HG03196 (cell line): ENCODE measurements around the gene LINGO1.

Source experiments
- ATAC-seq: cut with Tn5 transposase; IDR thresholded peaks from one replicate; pipeline ENCODE4 v1.9.1; 2021; ENCODE audit not compliant: unreplicated experiment

Gene LINGO1

DNA sequence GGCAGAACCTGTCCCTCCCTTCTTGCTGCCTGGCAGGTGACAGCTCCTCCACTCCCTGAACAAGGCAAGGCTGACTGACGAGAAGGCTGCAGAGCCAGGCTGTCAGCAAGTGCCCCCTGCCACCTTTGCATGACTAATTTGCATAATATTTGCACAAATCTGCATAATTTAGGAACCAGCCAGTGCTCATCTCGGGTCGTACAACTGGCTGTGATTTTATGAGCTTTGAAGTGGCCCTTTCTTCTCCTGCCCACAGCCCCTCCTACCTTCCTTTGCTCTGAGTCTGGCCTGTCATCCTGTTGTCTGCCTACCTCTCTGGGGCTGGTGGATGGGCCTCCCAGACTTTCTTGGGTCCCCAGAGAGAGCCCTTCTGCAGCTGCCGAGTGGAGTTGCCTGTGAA, 58.9 kb downstream of the LINGO1 start:
- ATAC-seq = no peak

- no peak for ATAC-seq
Measured at GRCh38 chr15:77572186-77572585, 60.5 kb downstream of the LINGO1 start.

DNA sequence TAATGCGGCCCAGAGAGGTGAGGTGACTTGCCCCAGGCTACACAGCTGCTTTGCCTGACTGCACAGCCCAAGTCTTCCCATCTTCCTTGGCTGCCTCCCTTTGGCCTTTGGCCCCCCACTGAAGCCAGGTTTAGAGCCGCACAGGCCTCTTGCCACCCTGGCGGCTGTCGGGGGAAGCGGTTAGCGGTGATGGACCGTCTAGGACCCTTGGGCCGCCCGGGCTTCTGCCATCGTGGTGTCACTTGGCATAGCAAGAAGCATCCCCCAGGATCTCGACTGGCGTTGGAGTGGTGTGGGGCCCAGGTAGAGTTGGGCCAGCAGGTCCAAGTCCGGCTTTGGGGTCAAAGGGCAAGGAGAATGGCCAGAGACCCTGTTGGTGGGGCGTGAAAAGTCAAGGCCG, 61.0 kb downstream of the LINGO1 start:
- no peak for ATAC-seq

DNA sequence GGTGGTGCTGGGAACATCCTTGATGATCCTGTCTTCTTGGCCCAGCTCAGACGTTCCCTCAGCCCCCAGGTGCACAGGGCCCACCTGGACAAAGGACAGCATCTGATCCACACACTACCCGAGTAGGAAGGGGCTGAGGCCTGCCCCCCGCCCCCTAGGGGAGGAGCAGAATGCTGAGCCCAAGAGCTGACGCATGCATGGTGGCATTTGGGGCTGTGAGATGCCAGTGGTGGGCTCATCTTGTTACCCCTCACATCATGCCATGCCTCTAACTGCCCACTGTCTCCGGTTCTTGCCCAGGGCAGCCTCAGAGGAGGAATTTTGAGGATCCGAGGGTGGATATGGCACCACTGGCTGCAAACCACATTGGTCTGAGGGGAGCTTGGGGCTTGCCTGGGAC, 61.5 kb downstream of the LINGO1 start:
- no peak for ATAC-seq

- no peak for ATAC-seq
Measured at GRCh38 chr15:77569729-77570125, 63.0 kb downstream of the LINGO1 start.

DNA sequence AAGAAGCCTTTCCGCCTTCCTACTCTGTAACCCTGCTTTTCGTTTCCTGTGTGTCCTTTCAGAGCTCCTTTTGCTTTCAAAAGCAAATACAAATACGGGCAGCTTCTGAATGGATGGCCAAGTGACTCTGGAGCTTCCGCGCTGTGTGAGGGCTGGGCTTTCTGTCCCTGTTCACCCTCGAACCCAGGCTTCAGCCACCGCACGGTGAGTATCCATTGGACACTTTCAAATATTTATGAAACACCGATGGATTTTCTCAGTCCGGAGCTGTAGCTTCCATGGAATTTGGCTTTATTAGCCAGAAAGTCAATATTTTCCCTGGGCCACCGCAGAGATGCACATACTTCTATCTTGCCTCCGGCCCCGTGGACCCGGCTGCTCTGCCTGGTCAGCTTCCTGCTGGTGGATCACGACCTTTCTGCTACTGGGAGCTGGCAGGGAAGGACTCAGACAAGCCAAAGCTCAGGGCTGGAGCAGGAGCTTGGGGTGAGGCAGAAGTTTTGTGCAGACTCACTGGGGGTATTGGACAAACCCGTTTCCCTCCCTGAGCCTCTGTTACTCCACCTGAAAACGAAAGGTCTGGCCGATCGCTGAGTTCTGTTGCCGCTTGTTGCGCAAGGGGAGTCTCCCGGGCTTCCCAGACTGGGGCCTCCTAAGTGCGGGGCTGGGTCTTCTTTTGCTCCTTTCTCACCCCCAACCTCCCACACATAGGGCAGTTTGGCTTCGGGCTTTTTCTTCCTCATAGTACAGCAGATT, 63.6 kb downstream of the LINGO1 start:
- no peak for ATAC-seq

DNA sequence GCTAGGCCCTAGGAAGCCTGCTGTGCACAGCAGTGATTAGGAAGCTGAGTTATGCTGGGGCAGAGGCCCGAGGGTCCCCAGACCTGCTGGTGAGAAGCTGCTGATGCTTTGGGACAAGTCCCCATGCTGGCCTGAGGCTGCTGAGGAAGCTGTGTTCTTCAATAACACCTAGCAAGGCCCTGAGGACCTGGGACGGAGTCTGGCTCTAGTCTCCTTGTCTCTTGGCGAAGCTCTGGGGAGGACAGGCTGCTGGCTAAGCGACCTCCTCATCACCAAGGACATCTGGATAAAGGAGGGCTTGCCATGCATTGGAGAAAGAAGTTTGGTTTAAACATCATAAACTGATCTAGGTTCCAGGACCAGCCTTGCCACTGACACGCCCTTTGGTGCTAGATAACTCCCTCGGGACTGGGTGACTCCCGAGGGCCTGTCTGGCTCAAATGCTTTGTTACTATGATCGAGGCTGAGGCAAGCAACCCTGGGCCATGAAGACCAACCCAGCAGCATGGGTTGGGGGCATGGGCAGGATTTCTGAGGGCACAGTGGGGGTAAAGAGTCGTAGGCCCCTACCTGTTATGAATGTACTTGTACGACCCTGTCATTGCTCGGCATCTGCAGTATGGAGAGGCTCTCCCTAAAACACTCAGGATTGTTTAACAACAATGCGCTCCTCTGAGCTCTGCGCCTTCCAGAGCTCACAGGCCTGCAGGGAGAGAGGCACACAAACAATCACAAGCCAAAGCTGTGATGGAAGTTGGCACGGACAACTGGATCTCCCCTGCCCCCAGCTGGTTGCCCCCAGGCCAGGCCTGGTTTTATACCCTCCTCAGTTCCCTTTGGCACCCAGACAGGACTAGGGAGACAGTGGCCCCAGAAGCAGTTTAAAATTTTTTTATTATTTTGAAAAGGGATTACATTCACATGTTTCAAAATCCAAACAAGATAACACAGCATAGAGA, 64.4 kb downstream of the LINGO1 start:
- ATAC-seq = no peak

- no peak for ATAC-seq
Measured at GRCh38 chr15:77567202-77567601, 65.5 kb downstream of the LINGO1 start.

DNA sequence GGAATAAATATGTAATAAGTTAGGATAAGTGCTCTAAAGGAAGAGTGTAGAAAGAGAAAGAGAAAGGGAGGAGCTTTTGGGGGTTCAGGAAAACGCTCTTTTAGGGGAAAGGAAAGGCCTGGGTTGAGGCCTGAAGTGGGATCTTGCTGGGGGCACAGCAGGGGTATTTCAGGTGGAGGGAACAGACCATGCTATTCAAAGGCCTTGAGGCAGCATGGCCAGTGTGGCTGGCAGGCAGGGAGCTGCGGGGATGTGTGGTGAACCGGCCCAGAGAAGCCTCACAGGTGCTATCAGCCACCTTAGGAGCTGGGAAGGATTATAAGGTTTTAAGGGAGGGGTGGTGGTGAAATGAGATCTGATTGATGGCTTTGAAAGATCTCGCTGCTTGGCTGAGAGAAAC, 66.6 kb downstream of the LINGO1 start:
- ATAC-seq = no peak

GRCh38 chr15:77565378-77565915, 67.3 kb downstream of the LINGO1 start:
- ATAC-seq = no peak

DNA sequence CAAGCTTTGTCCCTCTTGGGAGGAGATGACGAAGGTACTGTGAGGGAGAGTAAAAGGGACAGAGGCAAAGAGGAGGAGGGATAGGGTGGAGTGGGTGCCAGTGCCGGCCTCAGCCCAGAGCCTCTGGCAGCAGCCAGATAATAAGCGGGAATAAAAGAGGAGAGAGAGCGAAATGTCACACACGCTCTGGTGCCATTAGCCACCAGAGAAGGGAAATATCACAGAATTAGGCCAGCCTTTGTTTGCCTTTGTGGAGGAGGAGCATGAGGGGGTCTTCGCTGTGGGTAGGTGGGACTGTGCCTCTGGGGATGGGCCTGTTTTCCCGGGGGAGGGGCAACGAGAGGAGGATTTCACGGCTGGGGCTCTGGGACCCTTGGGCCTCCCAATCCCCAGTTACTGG, 67.8 kb downstream of the LINGO1 start:
- ATAC-seq = no peak

- ATAC-seq = no peak
Measured at GRCh38 chr15:77564341-77564740, 68.4 kb downstream of the LINGO1 start.

GRCh38 chr15:77563623-77564156, 69.0 kb downstream of the LINGO1 start:
- ATAC-seq = no peak
